ENCODE data around the gene HECTD4.
"Not testable (repeated sequence)": the region's sequence is repeated elsewhere in the genome, so short reads cannot be mapped to it uniquely, and the experiment has no call there.

Gene HECTD4

GRCh38 chr12:112116232-112117060, 265.8 kb downstream of the HECTD4 start:
- peak; percentile 35 for DNase-seq (ENCODE audit: low spot score)

- no peak for DNase-seq (ENCODE audit: low spot score)
Measured at GRCh38 chr12:112115259-112116045, 266.8 kb downstream of the HECTD4 start.

GRCh38 chr12:112112409-112113133, 269.7 kb downstream of the HECTD4 start:
- no peak for DNase-seq (ENCODE audit: low spot score)

- no peak for DNase-seq (ENCODE audit: low spot score)
Measured at GRCh38 chr12:112111931-112112330, 270.3 kb downstream of the HECTD4 start.

- not testable (repeated sequence) for DNase-seq (ENCODE audit: low spot score)
Measured at GRCh38 chr12:112110787-112111662, 271.2 kb downstream of the HECTD4 start.
